ENCODE results near the gene MAP10. TPM values are rescaled to one million over a fixed set of nuclear protein-coding genes. Genes with fewer than 3 reads are reported as not detected.

MAP10 gene
- total RNA-seq, 2 experiments from 2014 or later, result 1.3 to 1.5 TPM

GRCh38 chr1:232822530-232822929 is 17.3 kb downstream of the MAP10 start:
- TF ChIP-seq, protein P1, sequence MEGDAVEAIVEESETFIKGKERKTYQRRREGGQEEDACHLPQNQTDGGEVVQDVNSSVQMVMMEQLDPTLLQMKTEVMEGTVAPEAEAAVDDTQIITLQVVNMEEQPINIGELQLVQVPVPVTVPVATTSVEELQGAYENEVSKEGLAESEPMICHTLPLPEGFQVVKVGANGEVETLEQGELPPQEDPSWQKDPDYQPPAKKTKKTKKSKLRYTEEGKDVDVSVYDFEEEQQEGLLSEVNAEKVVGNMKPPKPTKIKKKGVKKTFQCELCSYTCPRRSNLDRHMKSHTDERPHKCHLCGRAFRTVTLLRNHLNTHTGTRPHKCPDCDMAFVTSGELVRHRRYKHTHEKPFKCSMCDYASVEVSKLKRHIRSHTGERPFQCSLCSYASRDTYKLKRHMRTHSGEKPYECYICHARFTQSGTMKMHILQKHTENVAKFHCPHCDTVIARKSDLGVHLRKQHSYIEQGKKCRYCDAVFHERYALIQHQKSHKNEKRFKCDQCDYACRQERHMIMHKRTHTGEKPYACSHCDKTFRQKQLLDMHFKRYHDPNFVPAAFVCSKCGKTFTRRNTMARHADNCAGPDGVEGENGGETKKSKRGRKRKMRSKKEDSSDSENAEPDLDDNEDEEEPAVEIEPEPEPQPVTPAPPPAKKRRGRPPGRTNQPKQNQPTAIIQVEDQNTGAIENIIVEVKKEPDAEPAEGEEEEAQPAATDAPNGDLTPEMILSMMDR (IDR thresholded peaks at IDR 0.05), result no peak
- POLR2A ChIA-PET, result no interaction called here
- Mint-ChIP-seq H3K27ac (no peak overlapping the region), H3K4me3 (no peak overlapping the region), H3K27me3 (peaks cover 2% of the 10 kb centered on the region), H3K9me3 (no peaks in the 10 kb centered on the region), H3K4me1 (ENCODE audit: low read depth) (no peaks in the 10 kb centered on the region), H3K36me3 (ENCODE audit: low read depth) (no peaks in the 10 kb centered on the region)
- DNase-seq, result no peak
- CTCF ChIA-PET, result no interaction called here
- intact Hi-C loops (cut with micrococcal nuclease), result no loop called here
- no peak for ATAC-seq

DNA sequence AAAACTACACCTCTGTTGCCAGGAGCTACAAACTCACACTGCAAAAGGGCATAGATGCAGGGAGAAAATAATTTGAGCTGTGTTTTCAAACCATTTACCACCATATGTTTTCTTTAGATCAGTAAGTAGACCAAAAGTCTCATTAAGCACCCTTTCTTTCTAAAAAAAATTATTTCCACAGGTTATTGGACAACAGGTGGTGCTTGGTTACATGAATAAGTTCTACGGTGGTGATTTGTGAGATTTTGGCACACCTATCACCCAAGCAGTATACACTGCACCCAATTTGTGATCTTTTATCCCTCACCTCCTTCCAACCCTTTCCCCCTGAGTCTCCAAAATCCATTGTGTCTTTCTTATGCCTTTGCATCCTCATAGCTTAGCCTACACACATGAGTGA is 21.1 kb downstream of the MAP10 start:
- DNase-seq, result no peak
- no peaks in the 10 kb centered on the region for H3K4me1 Mint-ChIP-seq (ENCODE audit: low read depth)
- no peak overlapping the region for H3K4me3 Mint-ChIP-seq
- no peak for ATAC-seq
- peaks cover 3% of the 10 kb centered on the region for H3K27me3 Mint-ChIP-seq
- ChIA-PET POLR2A (interaction anchor here (0.7 kb wide), 1 partner anchor 36 kb away, joined by 3 read pairs; no protein-coding TSS in a partner anchor), CTCF (interaction anchor here (0.7 to 1.1 kb wide), 2 partner anchors 199 to 1868 kb away, joined by 3 read pairs; no protein-coding TSS in a partner anchor)
- TF ChIP-seq, protein P1 (IDR thresholded peaks at IDR 0.05), result no peak
- intact Hi-C loops (cut with micrococcal nuclease), result no loop called here
- H3K27ac Mint-ChIP-seq, result no peak overlapping the region
- no peaks in the 10 kb centered on the region for H3K9me3 Mint-ChIP-seq
- H3K36me3 Mint-ChIP-seq (ENCODE audit: low read depth), result no peaks in the 10 kb centered on the region

GRCh38 chr1:232830661-232831060 is 25.4 kb downstream of the MAP10 start:
- ATAC-seq, result no peak
- CTCF ChIA-PET, result no interaction called here
- POLR2A ChIA-PET, result no interaction called here
- Mint-ChIP-seq H3K4me1 (ENCODE audit: low read depth) (no peaks in the 10 kb centered on the region), H3K9me3 (no peaks in the 10 kb centered on the region), H3K27ac (no peak overlapping the region), H3K4me3 (no peak overlapping the region), H3K27me3 (peaks cover 10% of the 10 kb centered on the region), H3K36me3 (ENCODE audit: low read depth) (no peaks in the 10 kb centered on the region)
- DNase-seq, result no peak
- TF ChIP-seq, protein P1 (IDR thresholded peaks at IDR 0.05), result no peak
- intact Hi-C loops (cut with micrococcal nuclease), result no loop called here

DNA sequence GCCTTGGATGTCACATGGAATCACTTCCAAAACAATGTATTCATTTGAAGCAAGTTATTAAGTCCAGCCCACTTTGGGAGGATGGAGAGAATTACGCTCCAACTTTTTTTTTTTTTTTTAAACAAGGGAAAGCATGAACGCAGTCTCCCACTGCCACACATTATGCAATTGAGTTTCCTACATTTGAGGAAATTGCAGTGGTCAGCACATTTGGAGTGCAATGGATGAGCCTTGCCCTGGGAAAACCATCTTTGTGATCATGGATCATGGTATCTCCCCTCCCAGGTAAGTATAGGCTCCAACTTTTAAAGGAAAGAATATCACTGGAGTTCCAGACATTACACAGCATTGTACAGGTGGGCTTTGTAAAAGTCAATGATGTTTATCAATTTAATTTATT is 26.7 kb downstream of the MAP10 start:
- peaks cover 10% of the 10 kb centered on the region for H3K27me3 Mint-ChIP-seq
- TF ChIP-seq, protein P1 (IDR thresholded peaks at IDR 0.05), result no peak
- intact Hi-C loops (cut with micrococcal nuclease), result no loop called here
- ChIA-PET CTCF (no interaction called here), POLR2A (no interaction called here)
- H3K4me1 Mint-ChIP-seq (ENCODE audit: low read depth), result no peaks in the 10 kb centered on the region
- no peak overlapping the region for H3K27ac Mint-ChIP-seq
- no peaks in the 10 kb centered on the region for H3K36me3 Mint-ChIP-seq (ENCODE audit: low read depth)
- H3K4me3 Mint-ChIP-seq, result no peak overlapping the region
- DNase-seq (no peak), ATAC-seq (no peak)
- H3K9me3 Mint-ChIP-seq, result no peaks in the 10 kb centered on the region

DNA sequence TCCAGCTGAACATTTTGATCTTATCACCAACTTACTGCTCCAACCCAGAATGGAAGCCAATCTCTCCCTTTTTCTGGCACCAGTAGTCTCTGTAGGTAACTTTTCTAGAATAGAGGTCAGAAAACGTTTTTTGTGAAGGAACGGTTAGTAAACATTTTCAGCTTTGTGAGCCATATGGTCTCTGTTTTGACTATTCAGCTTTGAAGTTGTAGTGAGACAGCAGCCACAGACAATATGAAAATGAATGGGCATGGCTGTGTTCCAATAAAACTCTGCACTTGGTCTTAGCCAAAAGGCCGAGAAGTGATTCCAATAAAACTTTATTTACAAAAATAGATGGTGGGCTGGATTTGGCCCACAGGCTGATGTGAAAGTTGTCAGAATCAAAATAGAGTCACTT is 28.9 kb downstream of the MAP10 start:
- intact Hi-C loops (cut with micrococcal nuclease), result no loop called here
- Mint-ChIP-seq H3K27ac (no peak overlapping the region), H3K4me3 (no peak overlapping the region), H3K36me3 (ENCODE audit: low read depth) (no peaks in the 10 kb centered on the region), H3K4me1 (ENCODE audit: low read depth) (no peaks in the 10 kb centered on the region), H3K9me3 (no peaks in the 10 kb centered on the region), H3K27me3 (peaks cover 10% of the 10 kb centered on the region)
- ChIA-PET CTCF (no interaction called here), POLR2A (no interaction called here)
- ATAC-seq (no peak), DNase-seq (no peak)
- TF ChIP-seq, protein P1 (IDR thresholded peaks at IDR 0.05), result no peak

Data from activated CD8-positive, alpha-beta T cell treated with anti-CD3 and anti-CD28 coated beads for 36 hours (primary cell).